ENCODE data around the gene SCAPER. TPM values are rescaled to one million over a fixed set of nuclear protein-coding genes. Genes with fewer than 3 reads are reported as not detected.

The SCAPER gene
- total RNA-seq, 1 donor from 2014 or later: 78.1 TPM

GRCh38 chr15:76328106-76328696, 576.9 kb downstream of the SCAPER start:
- TF ChIP-seq, protein P1, sequence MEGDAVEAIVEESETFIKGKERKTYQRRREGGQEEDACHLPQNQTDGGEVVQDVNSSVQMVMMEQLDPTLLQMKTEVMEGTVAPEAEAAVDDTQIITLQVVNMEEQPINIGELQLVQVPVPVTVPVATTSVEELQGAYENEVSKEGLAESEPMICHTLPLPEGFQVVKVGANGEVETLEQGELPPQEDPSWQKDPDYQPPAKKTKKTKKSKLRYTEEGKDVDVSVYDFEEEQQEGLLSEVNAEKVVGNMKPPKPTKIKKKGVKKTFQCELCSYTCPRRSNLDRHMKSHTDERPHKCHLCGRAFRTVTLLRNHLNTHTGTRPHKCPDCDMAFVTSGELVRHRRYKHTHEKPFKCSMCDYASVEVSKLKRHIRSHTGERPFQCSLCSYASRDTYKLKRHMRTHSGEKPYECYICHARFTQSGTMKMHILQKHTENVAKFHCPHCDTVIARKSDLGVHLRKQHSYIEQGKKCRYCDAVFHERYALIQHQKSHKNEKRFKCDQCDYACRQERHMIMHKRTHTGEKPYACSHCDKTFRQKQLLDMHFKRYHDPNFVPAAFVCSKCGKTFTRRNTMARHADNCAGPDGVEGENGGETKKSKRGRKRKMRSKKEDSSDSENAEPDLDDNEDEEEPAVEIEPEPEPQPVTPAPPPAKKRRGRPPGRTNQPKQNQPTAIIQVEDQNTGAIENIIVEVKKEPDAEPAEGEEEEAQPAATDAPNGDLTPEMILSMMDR (IDR thresholded peaks at IDR 0.05): no peak
- H3K9me3 ChIP-seq: no peaks in the 10 kb centered on the region
- no peak overlapping the region for H3K4me3 ChIP-seq
- intact Hi-C loops (cut with DNase I): no loop called here
- DNase-seq (ENCODE audit: low spot score in 2 of 2): no peak
- H3K27me3 ChIP-seq: no peaks in the 10 kb centered on the region
- no peaks in the 10 kb centered on the region for H3K36me3 ChIP-seq
- H3K4me1 ChIP-seq: no peaks in the 10 kb centered on the region
- H3K27ac ChIP-seq: no peak overlapping the region

GRCh38 chr15:76327191-76328105, 577.7 kb downstream of the SCAPER start:
- no peaks in the 10 kb centered on the region for H3K27me3 ChIP-seq
- H3K4me3 ChIP-seq: no peak overlapping the region
- no peak overlapping the region for H3K27ac ChIP-seq
- no peaks in the 10 kb centered on the region for H3K36me3 ChIP-seq
- H3K9me3 ChIP-seq: no peaks in the 10 kb centered on the region
- H3K4me1 ChIP-seq: no peaks in the 10 kb centered on the region
- no peak for DNase-seq (ENCODE audit: low spot score in 2 of 2)
- TF ChIP-seq, protein P1 (IDR thresholded peaks at IDR 0.05): no peak
- intact Hi-C loops (cut with DNase I): no loop called here

GRCh38 chr15:76325704-76326103, 579.4 kb downstream of the SCAPER start:
- intact Hi-C loops (cut with DNase I): no loop called here
- Histone ChIP-seq H3K4me3 (no peak overlapping the region), H3K36me3 (no peaks in the 10 kb centered on the region), H3K27me3 (no peaks in the 10 kb centered on the region), H3K9me3 (no peaks in the 10 kb centered on the region), H3K4me1 (no peaks in the 10 kb centered on the region), H3K27ac (no peak overlapping the region)
- DNase-seq (ENCODE audit: low spot score in 2 of 2): no peak
- TF ChIP-seq, protein P1 (IDR thresholded peaks at IDR 0.05): no peak

DNA sequence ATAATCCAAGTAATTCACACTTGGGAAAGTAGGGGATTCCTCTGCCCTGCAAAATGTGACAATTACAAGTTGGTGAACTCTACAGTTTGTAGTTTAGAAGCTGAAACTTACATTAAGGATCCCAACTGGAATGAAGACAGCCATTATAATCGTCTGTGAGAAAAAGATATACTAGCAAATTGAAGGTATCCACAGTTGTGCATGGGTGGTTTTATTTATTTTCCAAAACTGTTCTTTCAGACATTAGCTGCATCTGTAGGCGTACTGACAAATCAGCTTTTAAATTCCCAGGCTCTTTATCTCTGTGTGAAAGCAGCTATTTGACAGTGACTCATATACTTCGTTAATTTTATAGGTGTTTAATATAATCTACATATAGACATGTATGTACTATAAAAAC, 581.1 kb downstream of the SCAPER start:
- no peaks in the 10 kb centered on the region for H3K9me3 ChIP-seq
- intact Hi-C loops (cut with DNase I): no loop called here
- DNase-seq (ENCODE audit: low spot score in 2 of 2): no peak
- H3K4me1 ChIP-seq: no peaks in the 10 kb centered on the region
- no peak overlapping the region for H3K4me3 ChIP-seq
- no peak overlapping the region for H3K27ac ChIP-seq
- TF ChIP-seq, protein P1 (IDR thresholded peaks at IDR 0.05): no peak
- H3K27me3 ChIP-seq: no peaks in the 10 kb centered on the region
- no peaks in the 10 kb centered on the region for H3K36me3 ChIP-seq

GRCh38 chr15:76321602-76322001, 583.5 kb downstream of the SCAPER start:
- Histone ChIP-seq H3K4me1 (no peaks in the 10 kb centered on the region), H3K27ac (no peak overlapping the region), H3K36me3 (no peaks in the 10 kb centered on the region), H3K9me3 (no peaks in the 10 kb centered on the region), H3K27me3 (no peaks in the 10 kb centered on the region), H3K4me3 (no peak overlapping the region)
- no peak for DNase-seq (ENCODE audit: low spot score in 2 of 2)
- intact Hi-C loops (cut with DNase I): no loop called here
- TF ChIP-seq, protein P1 (IDR thresholded peaks at IDR 0.05): no peak
